HL-60 (cell line): ENCODE data around the gene LRCH4.

ENCODE experiments used
- DNase-seq, 2 experiments: peaks; one replicate each; pipeline ENCODE4 v3.0.0-alpha.2; 2010 to 2020; ENCODE audit warnings: low read depth in 1 of 2, low spot score in 1 of 2
- H3K27ac ChIP-seq: fragments of 250-450 bp; sonication (Bioruptor Pico); replicated peaks from 2 replicates; pipeline ENCODE4 v1.5.1; 2020; ENCODE audit warnings: mild to moderate bottlenecking, moderate library complexity
- H3K27me3 ChIP-seq: fragments of 250-450 bp; sonication (Bioruptor Pico); 2 replicates; pipeline ENCODE4 v1.5.1; 2021; ENCODE audit warnings: mild to moderate bottlenecking, moderate library complexity; ENCODE audit not compliant: insufficient read depth, poor library complexity, severe bottlenecking
- H3K4me3 ChIP-seq: replicated peaks from 2 replicates; pipeline ENCODE4 v1.5.1; 2011; ENCODE audit warnings: mild to moderate bottlenecking, control low read depth, low read length; ENCODE audit not compliant: insufficient read depth
- CTCF ChIP-seq: IDR thresholded peaks from one replicate; pipeline ENCODE4 v1.5.1; 2011; ENCODE audit warnings: low read length, control low read depth, inconsistent platforms; ENCODE audit not compliant: insufficient read depth
- GABPA ChIP-seq: IDR thresholded peaks from 2 replicates; pipeline ENCODE4 v1.6.1; 2012; ENCODE audit warnings: low read depth
- POLR2AphosphoS5 ChIP-seq: IDR thresholded peaks from 2 replicates; pipeline ENCODE4 v1.6.1; 2012; ENCODE audit warnings: low read depth
- REST ChIP-seq: IDR thresholded peaks from 2 replicates; pipeline ENCODE4 v1.6.1; 2012; ENCODE audit warnings: low read depth; ENCODE audit not compliant: insufficient replicate concordance
- SPI1 ChIP-seq: IDR thresholded peaks from 2 replicates; pipeline ENCODE4 v1.6.1; 2012; ENCODE audit warnings: low read depth, mild to moderate bottlenecking, borderline replicate concordance

LRCH4 gene

GRCh38 chr7:100591596-100591995 lies 5.7 kb upstream of the LRCH4 start:
- no peak for DNase-seq
- TF ChIP-seq CTCF, result no peak
- TF ChIP-seq GABPA, result no peak
- TF ChIP-seq POLR2AphosphoS5, result no peak
- TF ChIP-seq REST, result no peak
- TF ChIP-seq SPI1, result no peak
- H3K27me3 ChIP-seq, result no peaks in the 10 kb centered on the region

GRCh38 chr7:100590077-100590737 lies 4.3 kb upstream of the LRCH4 start:
- TF ChIP-seq REST (no peak), SPI1 (no peak), CTCF (no peak), POLR2AphosphoS5 (no peak), GABPA (no peak)
- Histone ChIP-seq H3K27ac (no peak overlapping the region), H3K4me3 (no peak overlapping the region), H3K27me3 (no peaks in the 10 kb centered on the region)
- no peak for DNase-seq

More at GRCh38 chr7:100591596-100591995, 5.7 kb upstream of the LRCH4 start:
- Histone ChIP-seq H3K4me3 (no peak overlapping the region), H3K27ac (no peak overlapping the region)

DNA sequence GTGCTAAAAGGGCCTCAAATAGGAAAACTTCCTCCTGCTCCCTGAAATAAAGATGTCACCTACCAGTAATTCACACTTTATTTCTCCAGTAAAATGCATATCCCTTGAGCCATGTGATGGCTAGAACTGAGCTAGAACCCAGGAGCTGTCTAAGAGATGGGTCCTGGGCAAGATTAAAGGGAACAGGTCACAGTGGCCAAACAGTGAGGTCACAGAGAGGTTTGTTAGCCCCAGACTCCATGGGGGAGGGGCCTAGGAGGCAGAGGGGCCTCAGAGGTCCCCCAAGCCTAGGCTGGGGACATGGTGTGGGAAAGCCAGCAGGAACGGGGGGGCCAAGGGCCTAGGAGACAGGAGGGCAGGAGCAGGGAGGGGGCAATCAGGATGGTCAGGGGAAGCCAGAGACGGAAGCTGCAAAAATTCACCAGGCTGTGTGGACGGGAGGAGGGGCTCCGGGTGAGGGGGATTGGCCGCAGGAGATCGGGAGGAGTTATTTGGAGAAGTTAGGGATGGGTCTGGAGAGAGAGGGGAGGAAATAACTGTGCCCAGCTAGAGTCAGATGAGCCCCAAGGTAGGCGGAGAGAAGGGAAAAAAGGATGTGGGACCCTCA lies 3.5 kb upstream of the LRCH4 start:
- no peak overlapping the region for H3K4me3 ChIP-seq
- no peak for DNase-seq
- H3K27me3 ChIP-seq, result no peaks in the 10 kb centered on the region
- no peak overlapping the region for H3K27ac ChIP-seq
- TF ChIP-seq REST (no peak), SPI1 (no peak), GABPA (no peak), POLR2AphosphoS5 (no peak), CTCF (no peak)
